ENCODE results near the gene XRCC5.

DNA sequence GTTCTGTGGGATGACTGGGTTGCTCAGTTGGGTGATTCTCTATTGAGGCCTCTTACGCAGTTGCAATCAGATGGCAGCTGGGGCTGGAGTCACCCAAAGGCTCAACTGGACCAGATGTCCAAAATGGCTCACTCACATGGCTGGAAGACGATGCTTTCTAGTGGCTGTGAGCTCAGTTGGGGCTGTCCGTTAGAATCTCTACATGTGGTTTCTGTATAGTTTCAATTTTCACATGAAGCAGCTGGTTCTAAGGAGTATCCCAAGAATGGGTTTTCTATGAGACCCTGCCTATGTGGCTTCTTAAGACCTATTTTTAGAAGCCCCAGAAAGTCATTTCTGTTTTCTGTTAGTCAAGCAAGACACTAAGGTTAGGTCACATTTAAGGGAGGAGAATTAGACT lies 4.4 kb downstream of the XRCC5 start:
- TF ChIP-seq, protein P1, sequence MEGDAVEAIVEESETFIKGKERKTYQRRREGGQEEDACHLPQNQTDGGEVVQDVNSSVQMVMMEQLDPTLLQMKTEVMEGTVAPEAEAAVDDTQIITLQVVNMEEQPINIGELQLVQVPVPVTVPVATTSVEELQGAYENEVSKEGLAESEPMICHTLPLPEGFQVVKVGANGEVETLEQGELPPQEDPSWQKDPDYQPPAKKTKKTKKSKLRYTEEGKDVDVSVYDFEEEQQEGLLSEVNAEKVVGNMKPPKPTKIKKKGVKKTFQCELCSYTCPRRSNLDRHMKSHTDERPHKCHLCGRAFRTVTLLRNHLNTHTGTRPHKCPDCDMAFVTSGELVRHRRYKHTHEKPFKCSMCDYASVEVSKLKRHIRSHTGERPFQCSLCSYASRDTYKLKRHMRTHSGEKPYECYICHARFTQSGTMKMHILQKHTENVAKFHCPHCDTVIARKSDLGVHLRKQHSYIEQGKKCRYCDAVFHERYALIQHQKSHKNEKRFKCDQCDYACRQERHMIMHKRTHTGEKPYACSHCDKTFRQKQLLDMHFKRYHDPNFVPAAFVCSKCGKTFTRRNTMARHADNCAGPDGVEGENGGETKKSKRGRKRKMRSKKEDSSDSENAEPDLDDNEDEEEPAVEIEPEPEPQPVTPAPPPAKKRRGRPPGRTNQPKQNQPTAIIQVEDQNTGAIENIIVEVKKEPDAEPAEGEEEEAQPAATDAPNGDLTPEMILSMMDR (IDR thresholded peaks at IDR 0.05), result no peak
- TF ChIP-seq EP300 (IDR thresholded peaks at IDR 0.05), result no peak

Measured in tibial nerve (tissue), 4 donors.